H1 (cell line): ENCODE data around the gene HTR1B. TPM values are rescaled to one million over a fixed set of nuclear protein-coding genes. Genes with fewer than 3 reads are reported as not detected.

Experiments
- CTCF ChIA-PET: fragments of 300-600 bp; sonication (Branson Sonifier 250); formaldehyde crosslinking; loops from one replicate; lab custom pipeline; 2021; ENCODE audit not compliant: partially characterized antibody; lab: Charles Lee
- POLR2A ChIA-PET: fragments of 300-600 bp; sonication (Branson Sonifier 250); formaldehyde crosslinking; loops from one replicate; lab custom pipeline; 2021; ENCODE audit warnings: inconsistent platforms; ENCODE audit not compliant: partially characterized antibody; lab: Charles Lee
- DNase-seq, 2 experiments: peaks; one replicate each; pipeline versions ENCODE4 v3.0.0 to v3.0.0-alpha.2; 2010 to 2022; ENCODE audit warnings: low spot score in 2 of 2, low read depth in 1 of 2, mixed read lengths in 1 of 2
- FAIRE-seq: peaks from 2 replicates; lab custom pipeline; 2011; peaks lifted over from hg19 to GRCh38; lab: Jason Lieb, UNC
- H2AFZ ChIP-seq: 2 replicates; pipeline ENCODE4 v1.8.1; 2012; ENCODE audit warnings: low read length, inconsistent platforms
- H2AK5ac ChIP-seq: 2 replicates; pipeline ENCODE4 v1.6.1; 2013; ENCODE audit warnings: low read depth, low read length
- H2BK120ac ChIP-seq: replicated peaks from 2 replicates; pipeline ENCODE3; 2013; ENCODE audit warnings: low read depth, low read length, inconsistent platforms
- H2BK12ac ChIP-seq: 2 replicates; pipeline ENCODE4 v1.6.1; 2013; ENCODE audit warnings: low read depth, low read length
- H2BK15ac ChIP-seq: 2 replicates; pipeline ENCODE4 v1.6.1; 2013; ENCODE audit warnings: low read length
- H2BK20ac ChIP-seq: 2 replicates; pipeline ENCODE4 v1.6.1; 2013; ENCODE audit warnings: low read length
- H2BK5ac ChIP-seq: 2 replicates; pipeline ENCODE4 v1.6.1; 2013; ENCODE audit warnings: low read depth, low read length
- H3K14ac ChIP-seq: 2 replicates; pipeline ENCODE4 v1.6.1; 2013; ENCODE audit warnings: inconsistent platforms; ENCODE audit not compliant: insufficient read length
- H3K18ac ChIP-seq: 2 replicates; pipeline ENCODE4 v1.6.1; 2013; ENCODE audit warnings: low read length; ENCODE audit errors: extremely low read depth
- H3K23ac ChIP-seq: 2 replicates; pipeline ENCODE4 v1.6.1; 2013; ENCODE audit warnings: inconsistent platforms; ENCODE audit not compliant: insufficient read length
- H3K23me2 ChIP-seq: 2 replicates; pipeline ENCODE4 v1.6.1; 2013; ENCODE audit warnings: low read depth, low read length
- H3K27ac ChIP-seq: 2 replicates; pipeline ENCODE4 v1.6.1; 2011; ENCODE audit warnings: low read depth, low read length, inconsistent platforms
- H3K27me3 ChIP-seq, 4 experiments: replicated peaks in 1 of 4; 1 replicate in 1 of 4; 2 replicates in 3 of 4; pipeline versions ENCODE4 v1.6.1 to v1.8.1; 2011 to 2013; ENCODE audit warnings: low read length in 3 of 4, mild to moderate bottlenecking in 3 of 4, inconsistent platforms in 2 of 4, mixed read lengths in 2 of 4, moderate library complexity in 1 of 4; ENCODE audit not compliant: control insufficient read depth in 3 of 4, insufficient read depth in 3 of 4; ENCODE audit errors: extremely low read depth in 1 of 4
- H3K36me3 ChIP-seq, 4 experiments: 2 replicates each; pipeline versions ENCODE4 v1.6.1 to v1.8.1; 2011 to 2013; ENCODE audit warnings: mild to moderate bottlenecking in 4 of 4, low read length in 3 of 4, moderate library complexity in 2 of 4, control low read depth in 1 of 4, inconsistent platforms in 1 of 4; ENCODE audit not compliant: insufficient read depth in 4 of 4, control insufficient read depth in 2 of 4
- H3K4ac ChIP-seq: replicated peaks from 2 replicates; pipeline ENCODE3; 2013; ENCODE audit warnings: low read length, low read depth, mixed read lengths, inconsistent platforms; ENCODE audit not compliant: insufficient read length
- H3K4me1 ChIP-seq, 4 experiments: replicated peaks in 1 of 4; 1 replicate in 1 of 4; 2 replicates in 3 of 4; pipeline versions ENCODE4 v1.6.1 to v1.8.1; 2011 to 2013; ENCODE audit warnings: low read length in 3 of 4, inconsistent platforms in 2 of 4, mixed read lengths in 1 of 4; ENCODE audit not compliant: insufficient read depth in 4 of 4, control insufficient read depth in 3 of 4
- H3K4me2 ChIP-seq, 2 experiments: 2 replicates each; pipeline versions ENCODE4 v1.6.1 to v1.8.1; 2011 to 2013; ENCODE audit warnings: low read depth in 2 of 2, low read length in 2 of 2, control low read depth in 1 of 2, inconsistent platforms in 1 of 2, mild to moderate bottlenecking in 1 of 2; ENCODE audit not compliant: insufficient read depth in 1 of 2
- H3K4me3 ChIP-seq, 4 experiments: fragments of 200-600, 300-600 bp in 1 of 4; sonication (generic), shearing (Covaris generic), sonication (Bioruptor Twin) in 1 of 4; 2 replicates each; pipeline versions ENCODE4 v1.5.1 to v1.8.1; 2011 to 2016; ENCODE audit warnings: low read length in 4 of 4, low read depth in 3 of 4, control low read depth in 2 of 4, inconsistent platforms in 2 of 4, mild to moderate bottlenecking in 2 of 4, mixed read lengths in 1 of 4, moderate library complexity in 1 of 4; ENCODE audit not compliant: insufficient read depth in 2 of 4; ENCODE audit errors: extremely low read depth in 1 of 4
- H3K56ac ChIP-seq: replicated peaks from 2 replicates; pipeline ENCODE3; 2013; ENCODE audit warnings: low read depth, mild to moderate bottlenecking, mixed read lengths, low read length, inconsistent platforms; ENCODE audit not compliant: insufficient read length
- H3K79me1 ChIP-seq: 2 replicates; pipeline ENCODE4 v1.6.1; 2013; ENCODE audit warnings: low read depth, low read length, control low read depth
- H3K79me2 ChIP-seq, 2 experiments: 2 replicates each; pipeline versions ENCODE4 v1.6.1 to v1.8.1; 2012 to 2013; ENCODE audit warnings: low read length in 2 of 2, mild to moderate bottlenecking in 2 of 2, inconsistent platforms in 1 of 2; ENCODE audit not compliant: insufficient read depth in 2 of 2, control insufficient read depth in 1 of 2
- H3K9ac ChIP-seq, 4 experiments: replicated peaks in 1 of 4; 1 replicate in 1 of 4; 2 replicates in 3 of 4; pipeline versions ENCODE4 v1.6.1 to v1.8.1; 2011 to 2013; ENCODE audit warnings: low read depth in 3 of 4, low read length in 3 of 4, control low read depth in 2 of 4, mild to moderate bottlenecking in 2 of 4, moderate library complexity in 2 of 4, inconsistent platforms in 1 of 4; ENCODE audit errors: extremely low read depth in 1 of 4
- H3K9me3 ChIP-seq, 2 experiments: 2 replicates each; pipeline versions ENCODE4 v1.6.1 to v1.8.1; 2012 to 2013; ENCODE audit warnings: mild to moderate bottlenecking in 2 of 2, moderate library complexity in 2 of 2, control low read depth in 1 of 2, inconsistent platforms in 1 of 2, low read depth in 1 of 2, low read length in 1 of 2, mixed read lengths in 1 of 2; ENCODE audit not compliant: insufficient read depth in 2 of 2
- H4K20me1 ChIP-seq, 2 experiments: replicated peaks in 1 of 2; 2 replicates each; pipeline versions ENCODE3 to v1.8.1; 2011 to 2013; ENCODE audit warnings: inconsistent platforms in 2 of 2, low read length in 2 of 2, mild to moderate bottlenecking in 1 of 2; ENCODE audit not compliant: insufficient read depth in 2 of 2, control insufficient read depth in 1 of 2
- H4K5ac ChIP-seq: 2 replicates; pipeline ENCODE4 v1.6.1; 2013; ENCODE audit warnings: low read length, low read depth, mixed read lengths, inconsistent platforms; ENCODE audit not compliant: insufficient read length
- H4K8ac ChIP-seq: 2 replicates; pipeline ENCODE4 v1.8.0; 2013; ENCODE audit warnings: mild to moderate bottlenecking, moderate library complexity, low read length, inconsistent platforms; ENCODE audit not compliant: insufficient read depth; ENCODE audit errors: extremely low read depth
- H4K91ac ChIP-seq: replicated peaks from 2 replicates; pipeline ENCODE3; 2013; ENCODE audit warnings: low read length, mixed read lengths, inconsistent platforms; ENCODE audit not compliant: insufficient read length
- ASH2L ChIP-seq: fragments of 200-600, 300-600 bp; sonication (generic); IDR thresholded peaks from one replicate; pipeline ENCODE4 v1.7.1; 2017; ENCODE audit warnings: low read length
- CEBPB ChIP-seq: IDR thresholded peaks from 2 replicates; pipeline ENCODE4 v1.6.1; 2012; ENCODE audit warnings: low read depth, low read length
- E2F6 ChIP-seq: IDR thresholded peaks from 2 replicates; pipeline ENCODE4 v1.6.1; 2012; ENCODE audit warnings: inconsistent platforms
- EGR1 ChIP-seq: IDR thresholded peaks from 2 replicates; pipeline ENCODE4 v1.6.1; 2011; ENCODE audit warnings: low read depth, low read length, borderline replicate concordance
- GTF2F1 ChIP-seq: IDR thresholded peaks from 2 replicates; pipeline ENCODE4 v1.6.1; 2012; ENCODE audit warnings: low read depth, low read length, improper control_type of control experiment, borderline replicate concordance
- PHF8 ChIP-seq: fragments of 200-600 bp; sonication (generic); conservative IDR thresholded peaks from 2 replicates; pipeline ENCODE4 v1.7.1; 2012; ENCODE audit warnings: low read depth, mild to moderate bottlenecking, inconsistent platforms, low read length, moderate library complexity
- POU5F1 ChIP-seq: IDR thresholded peaks from 2 replicates; pipeline ENCODE4 v1.6.1; 2011; ENCODE audit warnings: low read depth, mild to moderate bottlenecking, low read length, moderate library complexity
- RFX5 ChIP-seq: IDR thresholded peaks from 2 replicates; pipeline ENCODE4 v1.6.1; 2011; ENCODE audit warnings: low read depth, low read length, improper control_type of control experiment, borderline replicate concordance
- SP1 ChIP-seq: IDR thresholded peaks from 2 replicates; pipeline ENCODE4 v1.6.1; 2011; ENCODE audit warnings: low read depth, low read length
- SP2 ChIP-seq: IDR thresholded peaks from 2 replicates; pipeline ENCODE4 v1.6.1; 2012; ENCODE audit warnings: mild to moderate bottlenecking, low read length, inconsistent platforms
- USF2 ChIP-seq: IDR thresholded peaks from 2 replicates; pipeline ENCODE4 v1.6.1; 2011; ENCODE audit warnings: low read length, improper control_type of control experiment
- ZNF274 ChIP-seq: IDR thresholded peaks from 2 replicates; pipeline ENCODE4 v1.7.0; 2012; ENCODE audit warnings: low read length, borderline replicate concordance; ENCODE audit errors: extremely low read depth
- polyA plus RNA-seq, 7 experiments: library from polyadenylated mRNA; depleted of rRNA in 3 of 7; stranded (reverse) in 5 of 7; unstranded in 2 of 7; fragments of >200 nt in 5 of 7; fragments of 200-250 nt in 2 of 7; gene quantifications; 1 replicate in 5 of 7; 2 replicates in 1 of 7; 4 replicates in 1 of 7; pipeline versions ENCODE4 v1.2.1 to v1.2.3, GENCODE V29; 2011 to 2013; ENCODE audit warnings: missing spikeins in 2 of 7, mixed read lengths in 2 of 7
- total RNA-seq: library from RNA; stranded (reverse); fragmentation: NEBNext Ultra II Directional; extraction: Animal tissue kit (Norgen Biotek cat#: 25700); gene quantifications from 2 replicates; pipeline ENCODE4 v1.2.1, GENCODE V29; 2021

Gene HTR1B
- total and polyA plus RNA-seq, 2 of the 8 experiments (the other 6 are each of a cell fraction or from before 2014, with no cell fraction given): 1.1 to 1.4 TPM

- no peak overlapping the region for H2BK12ac ChIP-seq
- H3K9ac ChIP-seq: no peak overlapping the region
- no peaks in the 10 kb centered on the region for H3K9me3 ChIP-seq
- H3K4ac ChIP-seq: no peak overlapping the region
- H3K14ac ChIP-seq: no peak overlapping the region
- no peak overlapping the region for H3K23ac ChIP-seq
- H2BK15ac ChIP-seq: no peak overlapping the region
- H3K23me2 ChIP-seq: no peaks in the 10 kb centered on the region
- CTCF ChIA-PET: interaction anchor here (0.7 to 1.7 kb wide), 3 partner anchors 11 to 206 kb away, joined by 3 to 4 read pairs (median 4); no protein-coding TSS in a partner anchor
- FAIRE-seq: peak; percentile 55
- no peak overlapping the region for H2BK120ac ChIP-seq
- no peak overlapping the region for H2BK20ac ChIP-seq
- H4K5ac ChIP-seq: no peak overlapping the region
- H2AK5ac ChIP-seq: no peak overlapping the region
- TF ChIP-seq PHF8: no peak
- no peak for TF ChIP-seq POU5F1
- no peak for TF ChIP-seq E2F6
- TF ChIP-seq CEBPB: no peak
- TF ChIP-seq ASH2L: no peak
- no peak for TF ChIP-seq EGR1
- no peak for TF ChIP-seq USF2
- no peak for TF ChIP-seq RFX5
- no peak for TF ChIP-seq SP1
- no peak for TF ChIP-seq ZNF274
- no peak for TF ChIP-seq GTF2F1
- TF ChIP-seq SP2: no peak
- H4K20me1 ChIP-seq: no peaks in the 10 kb centered on the region
- peaks cover 0 to 10% (median 8%) of the 10 kb centered on the region in 4 experiments; a peak in 6 of 7 replicates for H3K4me1 ChIP-seq
- H3K4me3 ChIP-seq: no peak overlapping the region
- no peaks in the 10 kb centered on the region for H3K27me3 ChIP-seq
- H3K79me1 ChIP-seq: no peaks in the 10 kb centered on the region
- no peak overlapping the region for H4K8ac ChIP-seq
- no peak overlapping the region for H2BK5ac ChIP-seq
- POLR2A ChIA-PET: no interaction called here
- no peak overlapping the region for H2AFZ ChIP-seq
- H3K56ac ChIP-seq: no peak overlapping the region
- DNase-seq: no peak
- H3K27ac ChIP-seq: no peak overlapping the region
- no peak overlapping the region for H4K91ac ChIP-seq
- H3K36me3 ChIP-seq: no peaks in the 10 kb centered on the region
- no peak overlapping the region for H3K4me2 ChIP-seq
- no peaks in the 10 kb centered on the region for H3K79me2 ChIP-seq
- H3K18ac ChIP-seq: no peak overlapping the region
Observed at GRCh38 chr6:77455271-77455670, 8.0 kb downstream of the HTR1B start.
